GM18505 (cell line): ENCODE results near the gene HPGDS.
"Not testable (repeated sequence)": the region's sequence is repeated elsewhere in the genome, so short reads cannot be mapped to it uniquely, and the experiment has no call there.

ENCODE experiments used
- ATAC-seq: cut with Tn5 transposase; IDR thresholded peaks from one replicate; pipeline ENCODE4 v1.9.1; 2021; ENCODE audit not compliant: unreplicated experiment
- POLR2A ChIP-seq: IDR thresholded peaks from 4 replicates; pipeline ENCODE4 v1.6.1; 2011; ENCODE audit warnings: borderline replicate concordance; ENCODE audit not compliant: insufficient read depth, insufficient read length; ENCODE audit errors: extremely low read depth

The HPGDS gene

DNA sequence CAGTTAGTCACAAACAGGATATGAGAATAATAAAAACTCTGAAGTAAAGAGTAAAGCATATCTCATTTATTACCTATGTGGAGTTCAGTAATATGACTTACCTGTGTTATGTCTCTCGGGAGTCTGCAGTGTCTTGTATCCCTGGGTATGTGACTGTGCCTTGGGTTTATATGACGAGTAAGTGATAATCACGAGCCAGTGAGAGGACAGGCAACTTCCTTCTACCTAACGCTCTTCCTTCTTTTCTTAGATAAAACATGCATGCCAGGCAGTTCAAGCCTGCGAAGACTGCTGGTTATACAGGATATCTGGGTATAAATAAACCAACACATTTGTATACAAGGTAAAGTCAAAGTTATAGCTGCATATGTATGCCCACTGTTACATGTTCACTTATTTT, at the start of gene HPGDS:
Gene HPGDS (minus strand): TSS at position 143 of the 400 bp plus-strand sequence. CDS start 8,207 bp downstream, outside the sequence.
- TF ChIP-seq POLR2A, result no peak
- ATAC-seq, result no peak

DNA sequence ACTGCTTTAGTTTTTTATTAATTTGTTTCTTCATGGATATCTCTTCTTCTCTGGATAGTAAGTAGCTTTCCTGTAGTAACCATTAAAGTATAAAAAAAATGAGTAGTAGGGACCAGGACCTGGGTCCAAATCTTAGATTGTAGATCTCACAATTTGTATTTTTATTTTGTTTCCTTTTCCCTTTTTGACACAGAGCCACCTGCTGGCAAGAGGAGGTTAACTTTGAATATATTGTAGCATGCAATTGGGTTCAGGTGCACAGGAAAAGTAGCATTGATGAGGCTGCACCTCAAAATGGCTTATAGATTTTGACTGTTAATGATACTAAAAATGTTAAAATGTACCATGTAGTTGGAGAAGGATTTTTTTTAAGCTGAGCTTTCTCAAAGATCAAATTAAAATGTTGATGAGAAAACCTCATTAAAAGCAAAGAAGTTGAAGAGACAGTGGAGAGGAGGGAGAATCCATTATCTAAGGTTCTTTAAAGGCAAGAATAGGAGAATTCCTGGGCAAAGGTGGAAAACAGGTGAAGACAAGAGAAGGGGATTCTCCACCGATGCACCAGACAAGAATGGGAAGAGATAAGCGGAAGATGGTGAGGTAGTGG, 48.3 kb upstream of the HPGDS start:
- ATAC-seq, result no peak
- no peak for TF ChIP-seq POLR2A

DNA sequence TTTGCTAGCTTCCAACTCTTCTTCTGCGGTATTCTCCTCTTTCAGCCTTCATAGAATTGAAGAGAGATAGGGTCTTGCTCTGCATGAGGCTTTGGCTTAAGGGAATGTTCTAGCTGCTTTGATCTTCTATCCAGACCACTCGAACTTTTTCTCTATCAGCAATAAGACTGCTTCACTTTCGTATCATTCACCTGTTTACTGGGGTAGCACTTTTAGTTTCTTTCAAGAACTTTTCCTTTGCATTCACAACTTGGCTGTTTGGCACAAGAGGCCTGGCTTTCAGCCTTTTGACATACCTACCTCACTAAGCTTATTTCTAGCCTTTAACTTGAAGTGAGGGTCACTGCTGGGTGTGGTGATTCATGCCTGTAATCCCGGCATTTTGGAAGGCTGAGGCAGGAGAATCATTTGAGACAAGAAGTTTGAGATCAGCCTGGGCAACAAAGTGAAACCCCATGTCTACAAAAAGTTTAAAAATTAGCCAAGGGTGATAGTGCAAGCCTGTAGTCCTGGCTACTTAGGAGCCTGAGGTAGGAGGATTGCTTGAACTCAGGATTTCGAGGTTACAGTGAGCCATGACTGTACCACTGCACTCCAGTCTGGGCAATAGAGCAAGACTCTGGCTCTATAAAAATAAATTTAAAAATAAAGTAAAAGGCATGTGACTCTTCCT, 47.1 kb upstream of the HPGDS start:
- no peak for TF ChIP-seq POLR2A
- no peak for ATAC-seq

DNA sequence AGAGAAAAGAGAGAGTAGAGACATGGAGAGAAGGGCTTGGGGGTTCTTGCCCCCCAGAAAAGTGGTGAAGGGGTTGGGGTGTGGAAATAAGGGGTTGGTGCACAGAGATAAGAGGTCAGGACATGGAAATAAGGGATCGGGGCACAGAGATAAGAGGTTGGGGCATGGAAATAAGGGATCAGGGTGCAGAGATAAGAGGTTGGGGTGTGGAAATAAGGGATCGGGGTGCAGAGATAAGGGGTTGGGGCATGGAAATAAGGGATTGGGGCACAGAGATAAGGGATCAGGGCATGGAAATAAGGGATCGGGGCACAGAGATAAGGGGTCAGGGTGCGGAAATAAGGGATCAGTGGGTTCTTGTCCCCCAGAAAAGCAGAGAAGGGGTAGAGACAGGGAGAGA, 45.3 kb upstream of the HPGDS start:
- not testable (repeated sequence) for ATAC-seq

DNA sequence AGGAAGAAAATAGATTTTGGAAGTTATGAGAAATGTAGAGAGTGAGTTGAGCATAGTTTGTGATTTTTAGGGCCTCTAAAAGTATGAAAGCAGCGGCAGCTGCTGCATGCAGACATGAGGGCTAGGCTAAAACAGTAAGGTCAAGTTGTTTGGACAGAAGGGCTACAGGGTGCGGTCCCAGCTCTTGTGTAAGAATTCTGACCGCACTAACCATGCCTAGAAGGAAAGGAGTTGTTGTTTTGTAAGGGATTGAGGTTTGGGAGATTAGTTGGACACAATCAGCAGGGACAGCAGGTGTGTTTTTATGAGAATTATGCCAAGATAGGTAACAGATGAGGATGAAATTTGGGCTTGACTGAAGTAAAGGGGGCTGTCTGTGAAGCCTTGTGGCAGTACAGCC, 42.8 kb upstream of the HPGDS start:
- not testable (repeated sequence) for ATAC-seq

DNA sequence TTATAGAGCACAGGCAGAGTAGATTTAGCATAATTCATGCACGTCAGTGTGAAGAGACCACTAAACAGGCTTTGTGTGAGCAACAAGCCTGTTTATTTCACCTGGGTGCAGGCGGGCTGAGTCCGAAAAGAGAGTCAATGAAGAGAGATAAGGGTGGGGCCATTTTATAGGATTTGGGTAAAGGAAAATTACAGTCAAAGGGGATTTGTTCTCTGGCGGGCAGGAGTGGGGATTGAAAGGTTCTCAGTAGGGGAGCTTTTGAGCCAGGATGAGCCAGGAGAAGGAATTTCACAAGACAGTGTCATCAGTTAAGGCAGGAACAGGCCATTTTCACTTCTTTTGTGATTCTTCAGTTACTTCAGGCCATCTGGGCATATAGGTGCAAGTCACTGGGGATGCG, 40.3 kb upstream of the HPGDS start:
- ATAC-seq, result not testable (repeated sequence)

DNA sequence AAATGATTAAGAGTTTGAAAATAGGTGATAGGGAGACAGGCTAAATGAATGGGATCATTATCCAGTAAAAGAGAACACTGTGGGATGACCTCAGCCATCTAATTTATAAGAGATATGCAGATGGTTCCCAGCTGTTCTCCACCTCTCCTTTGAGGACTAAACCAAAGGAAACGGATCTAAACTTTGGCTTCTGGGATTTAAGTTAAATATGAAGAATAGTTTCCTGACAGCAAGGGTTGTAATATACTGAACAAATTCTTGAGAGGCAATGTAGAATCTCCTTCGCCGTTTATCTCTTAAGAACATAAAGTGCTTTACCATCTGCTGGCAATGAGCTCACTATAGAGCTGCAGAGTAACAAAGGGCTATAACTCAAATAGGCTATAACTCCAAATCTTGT, 35.4 kb upstream of the HPGDS start:
- no peak for TF ChIP-seq POLR2A
- no peak for ATAC-seq

DNA sequence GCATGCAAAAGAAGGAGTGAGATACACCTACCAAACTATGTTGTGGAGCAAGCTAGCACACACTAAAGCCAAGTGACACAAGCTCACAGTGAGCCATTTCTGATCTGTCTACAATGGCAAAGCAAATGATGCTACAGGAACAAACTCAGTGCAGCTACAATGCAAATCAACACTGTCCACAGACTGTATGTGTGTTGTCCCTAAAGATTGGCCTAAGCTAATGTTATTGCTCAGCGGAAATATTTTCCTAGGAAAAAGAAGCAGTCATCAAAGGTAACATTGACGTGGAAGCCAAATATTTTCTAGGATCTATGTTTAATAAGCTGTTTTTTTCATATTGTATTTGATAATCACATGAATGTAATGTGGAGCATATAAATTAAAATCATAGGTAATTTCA, 34.7 kb upstream of the HPGDS start:
- no peak for ATAC-seq
- no peak for TF ChIP-seq POLR2A

DNA sequence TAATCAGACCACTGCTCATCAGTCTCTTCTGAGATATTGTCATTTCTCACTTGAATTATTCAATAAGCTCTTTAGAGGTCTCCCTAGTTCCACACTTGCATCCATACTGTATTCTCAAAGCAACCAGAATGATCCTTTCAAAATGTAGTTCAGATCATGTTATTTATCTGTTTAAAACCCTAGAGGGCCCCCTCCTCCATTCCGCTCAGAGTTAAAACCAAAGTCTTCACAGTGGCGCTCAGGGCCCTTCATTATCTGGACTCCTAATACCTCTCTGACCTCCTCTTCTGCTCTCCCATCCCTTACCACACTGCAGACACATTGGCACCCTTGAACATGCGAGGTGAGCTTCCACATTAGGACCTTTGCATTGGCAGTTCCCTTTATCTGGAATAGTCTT, 32.7 kb upstream of the HPGDS start:
- TF ChIP-seq POLR2A, result no peak

DNA sequence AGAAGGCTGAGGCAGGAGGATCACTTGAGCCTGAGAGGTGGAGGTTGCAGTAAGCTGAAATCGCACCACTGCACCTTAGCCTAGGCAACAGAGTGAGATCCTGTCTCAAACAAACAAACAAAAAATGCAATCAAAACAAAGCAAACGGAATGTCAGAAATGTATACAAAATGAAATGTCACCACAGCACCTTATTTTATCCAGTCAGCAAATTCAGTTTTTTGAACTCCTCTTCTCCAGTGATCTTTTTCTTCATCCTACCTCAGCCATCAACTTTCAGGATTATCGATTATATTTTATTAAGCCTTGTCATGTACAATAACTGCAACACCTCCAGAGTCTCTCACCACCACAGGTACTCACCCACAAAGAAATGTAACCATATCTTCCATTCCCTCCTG, 31.1 kb upstream of the HPGDS start:
- TF ChIP-seq POLR2A, result no peak
- ATAC-seq, result no peak

More for the DNA sequence above, 32.7 kb upstream of the HPGDS start:
- no peak for ATAC-seq

DNA sequence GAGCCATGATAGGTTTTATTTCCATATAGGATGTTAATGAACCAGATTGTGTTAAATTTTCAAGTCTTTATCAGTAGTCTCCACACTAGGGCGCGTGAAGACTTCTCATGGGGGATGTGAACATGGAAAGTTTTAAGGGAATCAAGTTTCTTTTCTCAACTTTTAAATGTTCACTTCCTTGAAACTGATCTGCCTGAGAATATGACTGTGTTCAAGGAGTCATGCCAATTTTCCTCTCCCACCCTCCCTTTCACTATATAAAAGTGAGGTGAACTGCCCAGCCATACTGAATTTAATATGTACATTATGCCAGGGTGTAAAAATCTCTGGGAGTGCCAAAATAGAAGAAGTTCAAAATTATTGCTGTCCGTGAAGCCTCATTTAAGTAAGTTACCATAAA, 30.4 kb upstream of the HPGDS start:
- no peak for ATAC-seq
- no peak for TF ChIP-seq POLR2A

DNA sequence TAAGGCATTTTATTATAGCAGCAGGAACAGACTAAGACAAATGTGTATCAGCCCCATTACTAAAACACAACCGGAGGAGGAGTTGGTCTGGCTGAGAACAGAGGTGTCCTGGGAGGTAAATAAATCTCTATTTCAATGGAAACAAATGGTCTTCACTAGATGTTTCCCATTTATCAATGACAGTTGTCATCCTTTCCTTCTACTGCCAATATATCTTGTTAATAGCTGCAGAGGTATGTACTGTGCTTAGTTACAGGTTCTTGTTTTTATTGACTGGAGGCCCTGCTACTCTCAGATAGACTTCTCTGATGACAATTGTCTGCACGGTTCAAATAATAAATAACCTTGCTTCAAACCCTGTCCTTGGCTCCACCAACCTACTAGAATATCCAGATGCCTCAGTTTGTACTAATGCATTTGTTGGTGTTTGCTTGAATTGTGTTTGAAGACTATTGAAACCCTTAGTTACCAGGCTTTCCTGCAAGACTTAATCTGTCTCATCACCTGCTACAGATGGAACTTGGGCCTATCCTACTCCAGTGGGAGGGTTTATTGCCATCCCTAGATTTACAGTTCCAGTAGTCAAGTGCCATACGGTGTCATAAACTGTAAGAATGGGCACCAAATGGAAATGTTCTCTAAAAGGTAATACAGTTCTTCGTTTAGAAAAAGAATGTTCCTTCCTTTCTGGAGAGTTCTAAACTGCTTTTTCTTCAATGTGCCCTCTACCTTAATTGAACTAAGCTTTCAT, 29.8 kb upstream of the HPGDS start:
- no peak for ATAC-seq
- no peak for TF ChIP-seq POLR2A

DNA sequence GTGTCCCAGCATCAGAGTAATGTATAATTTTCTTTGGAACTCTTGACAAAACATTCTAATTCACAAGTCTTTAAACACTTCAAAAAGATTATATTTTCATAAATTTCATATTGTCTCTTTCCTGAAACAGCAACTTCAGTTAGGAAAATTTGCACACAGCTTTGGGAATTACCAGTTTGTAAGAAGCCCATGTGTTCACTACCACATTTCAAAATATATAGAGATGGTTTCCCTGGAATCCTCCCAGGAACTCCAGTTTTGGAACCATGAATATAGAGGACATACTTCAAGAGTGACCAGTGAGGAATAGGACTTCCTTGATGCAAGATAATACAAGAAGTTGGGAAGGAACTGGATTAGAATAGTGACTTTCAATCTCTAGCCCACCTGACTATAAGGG, 28.7 kb upstream of the HPGDS start:
- no peak for TF ChIP-seq POLR2A
- ATAC-seq, result no peak

DNA sequence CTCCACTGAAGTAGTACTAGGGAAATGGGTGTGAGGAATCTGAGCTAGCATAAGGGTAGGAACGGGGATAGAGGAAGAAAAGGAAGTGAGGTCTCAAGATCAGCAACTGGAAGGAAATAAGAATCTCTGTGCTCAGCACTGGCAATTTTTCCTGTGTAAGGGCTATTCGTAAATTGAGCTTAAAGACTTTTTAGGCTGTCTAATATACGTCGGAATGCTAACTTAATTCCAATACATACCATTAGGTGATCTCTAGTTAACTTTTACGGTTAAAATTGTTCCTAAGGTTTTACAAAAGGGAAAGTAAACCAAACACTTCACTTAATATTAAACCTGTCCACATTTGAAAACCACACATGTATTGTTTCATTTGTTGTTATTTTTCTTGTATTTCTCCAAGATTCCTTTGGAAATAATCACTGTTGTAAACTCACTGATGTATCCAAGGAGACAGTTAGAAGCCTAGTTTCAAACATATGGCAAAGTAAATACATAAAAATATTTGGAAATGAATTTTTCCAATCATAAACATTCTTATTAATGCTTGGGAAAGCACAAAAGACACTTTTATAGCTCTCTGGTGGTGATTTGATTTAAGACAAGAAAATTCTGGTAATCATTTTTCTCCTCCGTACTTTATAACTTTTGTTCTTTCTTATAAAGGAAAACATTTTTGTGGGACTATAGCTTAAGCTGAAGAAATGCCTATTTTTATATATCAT, 28.1 kb upstream of the HPGDS start:
- ATAC-seq, result no peak
- no peak for TF ChIP-seq POLR2A

DNA sequence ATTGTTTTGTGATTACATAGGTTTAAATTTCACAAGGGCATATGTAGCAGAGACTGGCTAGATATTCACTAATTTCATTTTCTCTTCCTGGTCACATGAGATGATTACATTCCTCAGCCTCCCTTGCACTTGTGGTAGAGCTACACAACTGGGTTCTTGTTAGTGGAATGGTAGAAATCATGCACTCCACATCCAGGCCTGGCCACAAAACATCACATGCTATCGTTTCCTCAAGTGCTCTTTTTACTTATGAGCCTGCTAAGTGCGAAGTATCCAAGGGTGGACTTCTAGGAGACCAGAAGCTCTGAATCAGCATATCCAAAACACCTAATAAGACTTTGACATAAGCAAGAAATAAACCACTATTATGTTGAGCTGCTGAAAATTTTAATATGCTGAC, 26.4 kb upstream of the HPGDS start:
- TF ChIP-seq POLR2A, result no peak
- no peak for ATAC-seq
